HCT116 (cell line): ENCODE data around the gene BPIFA1.

Experiments used
- CEBPB ChIP-seq: IDR thresholded peaks from 2 replicates; pipeline ENCODE4 v1.6.1; 2012; ENCODE audit warnings: low read depth
- CTCF ChIP-seq, 3 experiments: fragments of 200-600 bp in 1 of 3; sonication (generic) in 1 of 3; IDR thresholded peaks in 2 of 3; conservative IDR thresholded peaks in 1 of 3; 2 replicates each; pipeline ENCODE4 v1.5.1; 2012 to 2017; ENCODE audit warnings: low read depth in 2 of 3, low read length in 2 of 3, antibody characterized with exemption in 1 of 3, borderline replicate concordance in 1 of 3, control low read depth in 1 of 3, mild to moderate bottlenecking in 1 of 3, mixed read lengths in 1 of 3, mixed run types in 1 of 3, moderate library complexity in 1 of 3; ENCODE audit not compliant: insufficient read depth in 1 of 3
- EZH2 ChIP-seq: fragments of 200-600 bp; sonication (generic); IDR thresholded peaks from 2 replicates; pipeline ENCODE4 v1.6.1; 2017; ENCODE audit warnings: antibody characterized with exemption, mixed run types
- EZH2phosphoT487 ChIP-seq: fragments of 200-600 bp; IDR thresholded peaks from 2 replicates; pipeline ENCODE4 v1.6.1; 2018; ENCODE audit warnings: antibody characterized with exemption, borderline replicate concordance
- POLR2A ChIP-seq: IDR thresholded peaks from 2 replicates; pipeline ENCODE4 v1.7.0; 2011; ENCODE audit warnings: borderline replicate concordance; ENCODE audit not compliant: insufficient read depth, insufficient read length; ENCODE audit errors: extremely low read depth
- REST ChIP-seq: IDR thresholded peaks from 2 replicates; pipeline ENCODE4 v1.6.1; 2012; ENCODE audit warnings: low read depth
- SRF ChIP-seq: IDR thresholded peaks from 2 replicates; pipeline ENCODE4 v1.6.1; 2012; ENCODE audit warnings: low read depth
- ZFX ChIP-seq: fragments of 450-650 bp; IDR thresholded peaks from 2 replicates; pipeline ENCODE4 v1.6.1; 2017

- TF ChIP-seq CTCF (IDR thresholded peaks at IDR 0.05 in 2 of 3, conservative IDR thresholded peaks at IDR 0.05 in 1 of 3; ENCODE audit: borderline replicate concordance in 1 of 3, insufficient read depth in 1 of 3, low read depth in 2 of 3, low read length in 2 of 3) (no peak), EZH2 (no peak), REST (no peak), SRF (no peak), ZFX (no peak), EZH2phosphoT487 (no peak), CEBPB (no peak), POLR2A (no peak)
These were observed 42.0 kb downstream of the BPIFA1 start for GRCh38 chr20:33277471-33278441.
